Measurements from ENCODE around the gene RNU6-1.

Gene RNU6-1

DNA sequence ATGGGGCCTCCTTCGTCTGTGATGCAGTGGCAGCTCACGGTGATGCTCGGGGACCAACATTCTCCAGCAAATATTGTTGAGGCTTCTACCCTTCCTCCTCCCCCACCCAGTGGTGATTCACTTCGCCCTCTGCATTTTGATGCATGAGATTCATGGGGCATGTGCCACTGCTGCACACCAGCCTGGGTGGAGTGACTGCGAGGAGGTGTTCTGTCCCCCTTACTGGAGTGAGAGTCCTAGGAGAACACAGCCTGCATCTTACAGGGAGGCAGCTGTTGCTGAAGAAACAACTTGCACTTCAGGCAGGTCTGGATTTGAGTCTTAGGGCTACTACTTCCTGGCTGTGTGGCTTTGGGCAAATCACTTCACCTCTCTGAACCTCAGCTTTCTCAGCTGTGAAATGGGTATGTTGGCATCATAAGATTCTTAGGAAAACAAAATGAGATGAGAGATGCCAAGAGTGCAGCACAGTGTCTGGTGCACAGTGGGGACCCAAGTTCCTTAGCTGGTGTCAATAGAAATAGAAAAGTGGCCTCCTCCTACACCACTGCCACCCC, 24.7 kb downstream of the RNU6-1 start:
- H3K4me3 ChIP-seq (ENCODE audit: low read depth, low read length) = no peak overlapping the region
- no peak for DNase-seq (ENCODE audit: low read depth)
- TF ChIP-seq CTCF (IDR thresholded peaks at IDR 0.05; ENCODE audit: low read depth, low read length, missing control alignments) = no peak

GRCh38 chr15:67813104-67813634, 26.7 kb downstream of the RNU6-1 start:
- DNase-seq (ENCODE audit: low read depth) = no peak
- TF ChIP-seq CTCF (IDR thresholded peaks at IDR 0.05; ENCODE audit: low read depth, low read length, missing control alignments) = no peak
- H3K4me3 ChIP-seq (ENCODE audit: low read depth, low read length) = no peak overlapping the region

DNA sequence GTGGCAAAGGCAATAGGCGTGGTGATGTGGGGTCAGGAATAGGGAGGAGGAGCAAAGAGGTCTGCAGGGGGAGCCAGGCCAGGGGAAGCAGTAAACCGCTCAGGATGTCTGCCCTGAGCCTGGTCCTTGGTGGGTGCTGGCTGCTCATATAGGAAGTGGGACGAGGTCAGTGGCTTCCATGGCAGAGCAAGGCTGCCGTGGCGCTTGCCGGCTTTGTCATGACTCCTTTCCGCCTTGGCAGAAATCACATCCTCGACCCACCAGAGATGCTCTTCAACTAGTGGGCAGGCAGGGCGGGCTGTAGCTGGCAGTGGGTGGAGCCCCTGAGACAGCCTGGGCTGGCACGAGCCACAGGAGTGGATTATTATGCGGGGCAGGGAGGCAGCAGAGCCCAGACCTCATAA, 27.6 kb downstream of the RNU6-1 start:
- DNase-seq (ENCODE audit: low read depth) = no peak
- no peak for TF ChIP-seq CTCF (IDR thresholded peaks at IDR 0.05; ENCODE audit: low read depth, low read length, missing control alignments)
- no peak overlapping the region for H3K4me3 ChIP-seq (ENCODE audit: low read depth, low read length)

DNA sequence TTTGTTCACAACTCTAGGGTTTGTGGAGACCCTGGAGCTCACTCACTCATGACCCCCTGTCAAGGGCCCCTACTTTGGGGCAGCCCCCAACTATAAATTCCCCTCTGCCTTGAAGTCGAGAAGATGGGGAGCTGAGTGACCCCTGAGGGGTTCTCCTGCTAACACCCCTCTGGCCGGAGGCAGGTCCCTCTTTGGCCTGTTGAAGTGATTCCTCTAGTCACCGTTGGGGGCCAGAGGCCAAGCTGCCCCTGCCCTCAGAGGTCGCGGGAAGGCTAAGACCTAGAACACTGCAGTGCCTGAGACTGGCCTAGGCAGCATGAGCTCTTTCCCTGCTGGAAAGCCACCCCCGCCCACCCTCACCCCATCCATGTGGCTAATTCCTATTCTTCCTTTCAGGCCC, 30.0 kb downstream of the RNU6-1 start:
- no peak for TF ChIP-seq CTCF (IDR thresholded peaks at IDR 0.05; ENCODE audit: low read depth, low read length, missing control alignments)
- DNase-seq (ENCODE audit: low read depth) = no peak
- H3K4me3 ChIP-seq (ENCODE audit: low read depth, low read length) = no peak overlapping the region

GRCh38 chr15:67809441-67809840, 30.4 kb downstream of the RNU6-1 start:
- no peak for TF ChIP-seq CTCF (IDR thresholded peaks at IDR 0.05; ENCODE audit: low read depth, low read length, missing control alignments)
- DNase-seq (ENCODE audit: low read depth) = no peak
- H3K4me3 ChIP-seq (ENCODE audit: low read depth, low read length) = no peak overlapping the region

- no peak overlapping the region for H3K4me3 ChIP-seq (ENCODE audit: low read depth, low read length)
- no peak for DNase-seq (ENCODE audit: low read depth)
- TF ChIP-seq CTCF (IDR thresholded peaks at IDR 0.05; ENCODE audit: low read depth, low read length, missing control alignments) = no peak
These were observed 31.0 kb downstream of the RNU6-1 start for GRCh38 chr15:67808821-67809220.

GRCh38 chr15:67807836-67808235, 32.0 kb downstream of the RNU6-1 start:
- no peak overlapping the region for H3K4me3 ChIP-seq (ENCODE audit: low read depth, low read length)
- no peak for TF ChIP-seq CTCF (IDR thresholded peaks at IDR 0.05; ENCODE audit: low read depth, low read length, missing control alignments)
- DNase-seq (ENCODE audit: low read depth) = no peak

Data from GM12864 (cell line).